Measurements from ENCODE around the gene PPME1. TPM values are rescaled to one million over a fixed set of nuclear protein-coding genes. Genes with fewer than 3 reads are reported as not detected.
A peak's percentile ranks its signal among the peaks of the same experiment; 100 is the strongest.

Gene PPME1
- total RNA-seq, 2 experiments from 2014 or later = 28.5 to 30.9 TPM

GRCh38 chr11:74221816-74222215, 50.7 kb downstream of the PPME1 start:
- ATAC-seq (no peak), DNase-seq (no peak)
- H3K4me1 Mint-ChIP-seq = no peaks in the 10 kb centered on the region
- H3K27me3 Mint-ChIP-seq = no peaks in the 10 kb centered on the region
- CTCF ChIA-PET = interaction anchor here (0.6 to 1.0 kb wide), 2 partner anchors 25 to 610 kb away, joined by 3 read pairs; no protein-coding TSS in a partner anchor
- H3K36me3 Mint-ChIP-seq = peaks cover 17% of the 10 kb centered on the region
- no peaks in the 10 kb centered on the region for H3K9me3 Mint-ChIP-seq (ENCODE audit: low read depth)
- H3K4me3 Mint-ChIP-seq = no peak overlapping the region
- H3K27ac Mint-ChIP-seq = no peak overlapping the region

DNA sequence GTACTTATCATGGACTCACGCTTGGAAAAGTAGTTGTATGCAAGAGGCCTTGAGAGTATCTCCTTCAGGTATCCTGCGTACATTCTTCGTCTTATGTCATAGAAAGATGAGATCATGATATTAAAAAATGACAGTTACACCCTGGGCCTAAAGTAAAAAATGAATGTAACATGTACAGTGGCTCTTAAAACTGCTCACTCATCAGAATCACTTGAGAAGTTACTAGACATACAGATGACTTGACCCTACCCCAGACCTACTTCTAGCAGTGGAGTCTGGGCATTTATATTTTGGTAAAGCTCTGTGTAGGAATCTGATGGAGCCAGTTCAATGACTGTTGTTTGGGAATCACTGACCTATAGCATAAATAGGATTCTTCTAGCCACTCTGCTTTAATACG, 54.5 kb downstream of the PPME1 start:
- CTCF ChIA-PET = no interaction called here
- H3K27me3 Mint-ChIP-seq = no peaks in the 10 kb centered on the region
- H3K27ac Mint-ChIP-seq = no peak overlapping the region
- ATAC-seq = no peak
- no peaks in the 10 kb centered on the region for H3K9me3 Mint-ChIP-seq (ENCODE audit: low read depth)
- H3K4me1 Mint-ChIP-seq = no peaks in the 10 kb centered on the region
- no peak for DNase-seq
- H3K4me3 Mint-ChIP-seq = no peak overlapping the region
- peaks cover 24% of the 10 kb centered on the region for H3K36me3 Mint-ChIP-seq

DNA sequence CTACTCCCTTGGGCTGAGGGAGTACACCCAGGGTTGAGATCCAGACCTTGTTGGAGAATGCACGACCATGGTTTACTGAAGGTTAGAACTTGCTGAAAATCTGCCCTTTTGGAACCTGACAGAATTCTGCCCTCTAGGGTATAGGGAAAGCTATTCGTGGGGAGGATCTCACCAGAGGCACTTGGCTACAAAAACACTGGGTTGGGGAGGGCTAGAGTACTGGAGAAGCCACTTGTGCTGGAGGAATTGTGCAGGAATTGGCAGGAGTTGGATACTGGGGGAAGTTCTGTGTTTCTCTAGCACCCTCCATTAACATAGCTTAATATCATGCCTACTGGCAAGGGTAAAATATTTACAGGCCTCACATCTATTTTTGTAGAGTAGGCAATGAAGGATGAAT, 55.8 kb downstream of the PPME1 start:
- H3K9me3 Mint-ChIP-seq (ENCODE audit: low read depth) = no peaks in the 10 kb centered on the region
- CTCF ChIA-PET = no interaction called here
- H3K27ac Mint-ChIP-seq = no peak overlapping the region

GRCh38 chr11:74232311-74232950, 61.3 kb downstream of the PPME1 start:
- H3K4me1 Mint-ChIP-seq = peaks cover 9% of the 10 kb centered on the region
- H3K4me3 Mint-ChIP-seq = no peak overlapping the region
- no peaks in the 10 kb centered on the region for H3K9me3 Mint-ChIP-seq (ENCODE audit: low read depth)
- CTCF ChIA-PET = interaction anchor here (0.7 to 1.3 kb wide), 3 partner anchors 10 to 187 kb away, joined by 3 to 6 read pairs (median 4); no protein-coding TSS in a partner anchor
- no peaks in the 10 kb centered on the region for H3K27me3 Mint-ChIP-seq
- DNase-seq (no peak), ATAC-seq (no peak)
- peaks cover 18% of the 10 kb centered on the region for H3K36me3 Mint-ChIP-seq
- no peak overlapping the region for H3K27ac Mint-ChIP-seq

More for the DNA sequence above, 55.8 kb downstream of the PPME1 start:
- no peaks in the 10 kb centered on the region for H3K27me3 Mint-ChIP-seq
- DNase-seq = no peak
- peaks cover 29% of the 10 kb centered on the region for H3K36me3 Mint-ChIP-seq
- peaks cover 1% of the 10 kb centered on the region for H3K4me1 Mint-ChIP-seq
- H3K4me3 Mint-ChIP-seq = no peak overlapping the region
- no peak for ATAC-seq

DNA sequence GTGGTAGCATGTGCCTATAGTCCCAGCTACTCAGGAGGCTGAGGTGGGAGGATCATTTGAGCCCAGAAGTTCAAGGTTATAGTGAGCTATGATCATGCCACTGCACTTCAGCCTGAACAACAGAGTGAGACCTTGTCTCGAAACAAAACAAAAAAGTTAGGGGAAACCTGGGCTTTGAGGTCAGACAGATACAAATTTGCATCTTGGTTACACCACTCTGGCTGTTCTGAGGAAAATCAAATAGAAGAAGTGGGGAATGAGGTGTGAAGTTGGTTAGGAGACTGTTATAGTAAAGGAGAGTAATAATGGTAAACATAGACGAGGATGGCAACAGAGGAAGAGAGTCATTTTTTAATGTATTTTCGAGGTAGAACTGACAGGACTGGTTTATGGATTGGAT, 62.6 kb downstream of the PPME1 start:
- Mint-ChIP-seq H3K27me3 (no peaks in the 10 kb centered on the region), H3K9me3 (ENCODE audit: low read depth) (no peaks in the 10 kb centered on the region), H3K36me3 (peaks cover 18% of the 10 kb centered on the region), H3K4me1 (peaks cover 9% of the 10 kb centered on the region), H3K4me3 (no peak overlapping the region), H3K27ac (no peak overlapping the region)
- CTCF ChIA-PET = no interaction called here
- DNase-seq (no peak), ATAC-seq (no peak)

- Mint-ChIP-seq H3K9me3 (ENCODE audit: low read depth) (no peaks in the 10 kb centered on the region), H3K27me3 (no peaks in the 10 kb centered on the region), H3K4me3 (no peak overlapping the region), H3K27ac (no peak overlapping the region), H3K36me3 (peaks cover 26% of the 10 kb centered on the region), H3K4me1 (peaks cover 9% of the 10 kb centered on the region)
- no peak for DNase-seq
- ATAC-seq = no peak
- CTCF ChIA-PET = no interaction called here
These were observed 64.0 kb downstream of the PPME1 start for GRCh38 chr11:74235121-74235520.

DNA sequence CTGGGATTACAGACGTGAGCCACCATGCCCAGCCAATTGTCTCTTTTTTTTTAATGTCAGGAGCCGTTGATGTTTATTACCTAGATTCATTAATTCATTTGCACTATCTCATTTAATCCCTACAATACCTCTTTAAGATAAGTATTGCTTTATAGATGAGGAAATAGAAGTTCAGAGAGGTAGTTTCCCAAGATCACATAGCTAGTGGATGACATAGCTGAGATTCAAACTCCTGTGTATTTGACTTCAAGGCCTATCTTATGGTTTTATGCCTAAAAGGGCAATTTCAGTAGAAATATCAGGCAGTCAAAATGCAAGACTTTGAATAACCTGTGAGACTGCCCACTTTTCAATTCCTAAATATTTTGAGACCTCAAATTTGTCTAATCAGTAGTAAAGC, 66.5 kb downstream of the PPME1 start:
- DNase-seq = no peak
- H3K27me3 Mint-ChIP-seq = no peaks in the 10 kb centered on the region
- no peaks in the 10 kb centered on the region for H3K9me3 Mint-ChIP-seq (ENCODE audit: low read depth)
- no peak for ATAC-seq
- peaks cover 21% of the 10 kb centered on the region for H3K36me3 Mint-ChIP-seq
- CTCF ChIA-PET = interaction anchor here (1.7 kb wide), 1 partner anchor 18 kb away, joined by 4 read pairs; no protein-coding TSS in a partner anchor
- no peak overlapping the region for H3K27ac Mint-ChIP-seq
- H3K4me1 Mint-ChIP-seq = peaks cover 2% of the 10 kb centered on the region
- no peak overlapping the region for H3K4me3 Mint-ChIP-seq

DNA sequence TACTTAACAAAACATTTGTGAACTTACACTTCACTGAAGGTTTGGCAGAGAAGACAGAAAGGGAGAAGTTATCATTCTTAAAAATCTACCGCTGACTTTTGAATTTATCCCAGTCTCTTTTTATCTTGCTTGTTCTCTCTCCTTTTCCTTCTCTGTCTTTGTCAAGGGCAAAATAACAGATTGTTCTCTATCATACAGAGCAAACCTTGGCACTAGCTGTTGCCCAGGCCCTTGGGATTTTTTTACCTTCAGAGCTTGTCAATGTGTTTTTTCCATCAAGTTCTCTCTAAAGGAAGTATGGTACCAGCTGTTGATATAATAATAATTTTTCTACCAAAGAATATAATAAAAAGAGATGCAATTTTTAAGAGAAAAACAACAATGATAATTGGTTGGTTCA, 67.2 kb downstream of the PPME1 start:
- H3K4me1 Mint-ChIP-seq = no peaks in the 10 kb centered on the region
- no peak overlapping the region for H3K4me3 Mint-ChIP-seq
- H3K27me3 Mint-ChIP-seq = no peaks in the 10 kb centered on the region
- H3K36me3 Mint-ChIP-seq = peaks cover 22% of the 10 kb centered on the region
- no peaks in the 10 kb centered on the region for H3K9me3 Mint-ChIP-seq (ENCODE audit: low read depth)
- no peak for DNase-seq
- CTCF ChIA-PET = interaction anchor here (1.7 kb wide), 1 partner anchor 17 kb away, joined by 4 read pairs; no protein-coding TSS in a partner anchor
- no peak for ATAC-seq
- H3K27ac Mint-ChIP-seq = no peak overlapping the region

- DNase-seq (no peak), ATAC-seq (no peak)
- no peaks in the 10 kb centered on the region for H3K4me1 Mint-ChIP-seq
- H3K27ac Mint-ChIP-seq = no peak overlapping the region
- CTCF ChIA-PET = no interaction called here
- H3K36me3 Mint-ChIP-seq = peaks cover 18% of the 10 kb centered on the region
- H3K4me3 Mint-ChIP-seq = no peak overlapping the region
- H3K9me3 Mint-ChIP-seq (ENCODE audit: low read depth) = no peaks in the 10 kb centered on the region
- no peaks in the 10 kb centered on the region for H3K27me3 Mint-ChIP-seq
These were observed 77.4 kb downstream of the PPME1 start for GRCh38 chr11:74248469-74248868.

GRCh38 chr11:74249496-74249895, 78.4 kb downstream of the PPME1 start:
- Mint-ChIP-seq H3K4me3 (no peak overlapping the region), H3K36me3 (peaks cover 18% of the 10 kb centered on the region), H3K27me3 (no peaks in the 10 kb centered on the region), H3K9me3 (ENCODE audit: low read depth) (no peaks in the 10 kb centered on the region), H3K27ac (no peak overlapping the region), H3K4me1 (no peaks in the 10 kb centered on the region)
- CTCF ChIA-PET = no interaction called here
- DNase-seq = no peak
- ATAC-seq = no peak

GRCh38 chr11:74253361-74253760, 82.3 kb downstream of the PPME1 start:
- Mint-ChIP-seq H3K27ac (no peak overlapping the region), H3K27me3 (no peaks in the 10 kb centered on the region), H3K36me3 (peaks cover 2% of the 10 kb centered on the region), H3K4me3 (no peak overlapping the region), H3K4me1 (no peaks in the 10 kb centered on the region), H3K9me3 (ENCODE audit: low read depth) (no peaks in the 10 kb centered on the region)
- CTCF ChIA-PET = interaction anchor here (5.2 kb wide), 1 partner anchor 198 kb away, joined by 75 read pairs; no protein-coding TSS in a partner anchor
- ATAC-seq (no peak), DNase-seq (no peak)

- Mint-ChIP-seq H3K9me3 (ENCODE audit: low read depth) (no peaks in the 10 kb centered on the region), H3K4me1 (no peaks in the 10 kb centered on the region), H3K36me3 (no peaks in the 10 kb centered on the region), H3K27me3 (no peaks in the 10 kb centered on the region), H3K27ac (no peak overlapping the region), H3K4me3 (no peak overlapping the region)
- DNase-seq = peak; percentile 62
- ATAC-seq = peak; percentile 63
- CTCF ChIA-PET = interaction anchor here (0.6 to 5.2 kb wide), 31 partner anchors 9 to 517 kb away, joined by 3 to 75 read pairs (median 4); partner anchors contain the start of genes C2CD3 and PPME1
These were observed 84.8 kb downstream of the PPME1 start for GRCh38 chr11:74255741-74256375.

DNA sequence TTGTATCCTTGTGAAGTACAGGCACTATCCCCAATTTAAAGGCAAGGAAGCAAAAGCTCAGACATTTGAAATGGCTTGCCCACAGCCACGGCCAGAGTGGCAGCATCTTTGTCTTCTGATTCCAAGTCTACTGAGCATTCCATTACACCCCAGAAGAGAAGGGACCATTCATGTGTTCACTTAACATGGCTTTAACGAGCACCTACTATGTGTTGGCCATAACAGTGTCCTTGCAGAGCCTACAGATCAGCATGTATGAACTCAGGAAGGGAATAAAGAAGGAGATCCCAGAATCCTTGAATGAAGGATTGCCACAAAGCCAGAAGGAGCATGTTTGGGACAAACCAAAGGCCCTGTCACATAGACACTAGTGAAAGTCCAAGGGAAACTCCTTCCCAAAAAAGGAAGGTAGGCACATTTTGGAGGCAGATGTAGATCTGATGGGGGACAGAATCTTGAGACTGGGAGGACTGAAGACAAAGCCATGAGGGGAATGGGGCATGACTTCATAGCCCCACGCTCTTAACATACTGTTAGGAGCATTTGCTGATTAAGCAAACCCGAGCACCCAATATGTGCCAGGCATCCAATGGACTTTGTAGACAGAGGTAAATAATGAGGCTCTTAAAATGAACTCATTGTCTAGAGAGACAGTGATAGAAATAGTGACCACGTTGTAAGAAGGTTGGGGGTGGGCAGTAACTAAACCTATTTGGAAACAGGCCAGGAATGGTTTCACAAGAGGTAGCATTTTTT, 85.5 kb downstream of the PPME1 start:
- ATAC-seq (no peak), DNase-seq (no peak)
- Mint-ChIP-seq H3K4me3 (no peak overlapping the region), H3K4me1 (no peaks in the 10 kb centered on the region), H3K27ac (no peak overlapping the region), H3K9me3 (ENCODE audit: low read depth) (no peaks in the 10 kb centered on the region), H3K27me3 (no peaks in the 10 kb centered on the region), H3K36me3 (no peaks in the 10 kb centered on the region)
- CTCF ChIA-PET = interaction anchor here (1.0 to 5.2 kb wide), 20 partner anchors 10 to 516 kb away, joined by 3 to 75 read pairs (median 5); partner anchors contain the start of genes C2CD3 and PPME1

Measured in activated CD8-positive, alpha-beta memory T cell treated with anti-CD3 and anti-CD28 coated beads, Interleukin-2, amount 10 ng/mL, durations not matched to agents 7 days and 5 days (primary cell).